ENCODE measurements around the gene ESRRA.

DNA sequence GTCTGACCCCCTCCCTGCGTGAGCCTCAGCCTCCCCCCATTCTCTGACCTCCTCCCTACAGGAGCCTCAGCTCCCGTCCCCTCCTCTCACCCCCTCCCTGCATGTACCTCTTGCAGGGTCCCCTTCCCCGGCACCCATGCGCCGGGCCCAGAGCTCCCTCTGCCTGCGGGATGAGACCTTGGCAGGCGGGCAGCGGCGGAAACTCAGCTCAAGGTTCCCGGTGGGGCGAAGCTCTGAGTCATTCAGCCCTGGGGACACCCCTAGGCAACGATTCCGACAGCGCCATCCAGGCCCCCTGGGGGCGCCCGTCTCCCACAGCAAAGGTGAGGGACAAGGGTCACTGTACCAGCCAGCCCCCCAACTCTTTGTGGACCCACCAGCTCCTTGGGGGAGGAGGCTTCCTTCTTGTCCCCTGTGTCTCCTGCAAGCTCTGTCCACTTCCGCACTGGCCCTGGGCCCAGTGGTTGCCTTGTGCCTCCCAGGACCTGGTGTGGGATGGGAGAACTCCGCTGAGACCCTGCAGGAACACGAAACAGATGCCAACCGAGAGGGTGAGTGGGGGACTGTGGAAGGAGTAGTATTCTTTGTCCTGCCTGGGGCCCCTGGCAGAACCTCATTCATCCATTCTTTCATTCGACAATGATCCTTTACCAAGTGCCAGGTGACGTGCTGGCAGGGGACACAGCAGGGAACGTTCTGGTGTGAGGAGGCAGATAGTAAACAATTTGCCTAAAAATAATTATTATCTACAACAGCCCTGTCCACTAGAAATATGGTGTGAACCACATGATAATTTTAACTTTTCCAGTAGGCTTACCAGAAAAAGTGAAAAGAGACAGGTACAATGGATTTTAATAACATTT is 50.0 kb downstream of the ESRRA start:
- TF ChIP-seq, protein P1, sequence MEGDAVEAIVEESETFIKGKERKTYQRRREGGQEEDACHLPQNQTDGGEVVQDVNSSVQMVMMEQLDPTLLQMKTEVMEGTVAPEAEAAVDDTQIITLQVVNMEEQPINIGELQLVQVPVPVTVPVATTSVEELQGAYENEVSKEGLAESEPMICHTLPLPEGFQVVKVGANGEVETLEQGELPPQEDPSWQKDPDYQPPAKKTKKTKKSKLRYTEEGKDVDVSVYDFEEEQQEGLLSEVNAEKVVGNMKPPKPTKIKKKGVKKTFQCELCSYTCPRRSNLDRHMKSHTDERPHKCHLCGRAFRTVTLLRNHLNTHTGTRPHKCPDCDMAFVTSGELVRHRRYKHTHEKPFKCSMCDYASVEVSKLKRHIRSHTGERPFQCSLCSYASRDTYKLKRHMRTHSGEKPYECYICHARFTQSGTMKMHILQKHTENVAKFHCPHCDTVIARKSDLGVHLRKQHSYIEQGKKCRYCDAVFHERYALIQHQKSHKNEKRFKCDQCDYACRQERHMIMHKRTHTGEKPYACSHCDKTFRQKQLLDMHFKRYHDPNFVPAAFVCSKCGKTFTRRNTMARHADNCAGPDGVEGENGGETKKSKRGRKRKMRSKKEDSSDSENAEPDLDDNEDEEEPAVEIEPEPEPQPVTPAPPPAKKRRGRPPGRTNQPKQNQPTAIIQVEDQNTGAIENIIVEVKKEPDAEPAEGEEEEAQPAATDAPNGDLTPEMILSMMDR (IDR thresholded peaks at IDR 0.05): peak; percentile 14 to 76
- TF ChIP-seq POLR2AphosphoS5 (IDR thresholded peaks at IDR 0.05): no peak
- TF ChIP-seq POLR2A (IDR thresholded peaks at IDR 0.05): no peak
- TF ChIP-seq EP300 (IDR thresholded peaks at IDR 0.05): no peak

Measured in suprapubic skin (tissue), 4 donors.